HG03045 (cell line): ENCODE measurements around the gene TIMP3.

Experiments used
- ATAC-seq: cut with Tn5 transposase; IDR thresholded peaks from one replicate; pipeline ENCODE4 v1.9.1; 2021; ENCODE audit warnings: mild to moderate bottlenecking, moderate library complexity; ENCODE audit not compliant: unreplicated experiment

The TIMP3 gene

DNA sequence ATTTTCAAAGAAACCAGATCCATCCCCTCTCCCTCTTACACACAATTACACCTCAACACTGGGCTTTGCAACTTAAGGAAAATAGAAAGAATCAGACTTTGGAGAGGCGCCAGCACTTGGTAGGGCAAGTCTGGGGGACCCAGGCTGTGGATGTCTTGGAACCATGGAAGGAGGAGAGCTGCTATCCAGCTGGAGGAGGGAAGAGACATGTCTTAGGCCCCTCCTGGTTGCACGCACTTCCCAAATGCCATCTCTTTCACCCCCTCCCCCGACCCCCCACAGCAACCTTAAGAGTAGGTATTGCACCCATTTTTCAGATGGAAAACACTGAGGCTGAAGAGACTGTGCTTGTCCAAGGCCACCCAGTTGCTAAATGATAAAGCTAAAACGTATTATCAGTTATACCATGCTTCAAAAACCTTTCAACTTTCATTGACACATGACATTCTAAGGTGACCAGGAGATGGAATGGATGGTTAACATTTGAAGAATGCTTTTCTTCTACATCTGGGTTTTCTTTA, 3.9 kb downstream of the TIMP3 start:
- ATAC-seq: no peak

DNA sequence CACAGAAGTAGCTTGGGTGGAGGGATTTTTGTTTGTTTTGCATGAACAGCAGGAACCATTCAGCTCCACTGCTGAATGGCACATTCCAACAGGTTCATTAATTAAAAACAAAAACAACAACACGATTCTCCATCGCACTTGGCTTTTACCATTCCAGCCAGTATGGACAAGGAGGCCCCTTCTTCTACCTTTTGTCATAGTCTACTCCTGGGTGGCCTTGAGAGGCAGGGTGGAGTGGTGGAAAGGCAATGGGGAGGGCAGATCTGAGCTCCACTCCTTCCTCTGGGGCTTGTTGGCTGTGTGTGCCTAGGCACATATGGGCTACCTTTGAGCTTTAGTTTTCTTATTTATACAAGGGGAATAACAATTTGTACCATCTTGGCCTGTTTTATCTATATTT, 4.8 kb downstream of the TIMP3 start:
- ATAC-seq: no peak

DNA sequence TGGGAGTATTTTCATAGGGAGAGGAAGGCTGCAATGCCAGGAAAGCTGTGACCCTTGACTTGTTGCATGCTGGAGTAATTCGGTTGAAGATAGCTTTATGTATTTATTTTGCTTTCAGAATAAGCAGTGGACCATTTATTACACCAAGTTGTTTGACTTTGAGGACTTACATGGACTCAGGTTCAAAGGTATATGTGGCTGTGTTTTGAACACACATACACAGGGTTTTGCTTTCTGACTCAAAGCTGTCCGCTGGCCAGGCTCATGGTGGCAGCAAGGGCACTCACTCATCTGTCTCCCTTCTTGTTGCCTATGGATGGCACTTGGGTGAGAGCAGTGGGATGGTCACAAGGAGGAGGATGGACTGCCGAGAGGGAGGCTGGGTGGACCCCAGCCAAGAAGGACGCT, 6.5 kb downstream of the TIMP3 start:
- ATAC-seq: no peak

DNA sequence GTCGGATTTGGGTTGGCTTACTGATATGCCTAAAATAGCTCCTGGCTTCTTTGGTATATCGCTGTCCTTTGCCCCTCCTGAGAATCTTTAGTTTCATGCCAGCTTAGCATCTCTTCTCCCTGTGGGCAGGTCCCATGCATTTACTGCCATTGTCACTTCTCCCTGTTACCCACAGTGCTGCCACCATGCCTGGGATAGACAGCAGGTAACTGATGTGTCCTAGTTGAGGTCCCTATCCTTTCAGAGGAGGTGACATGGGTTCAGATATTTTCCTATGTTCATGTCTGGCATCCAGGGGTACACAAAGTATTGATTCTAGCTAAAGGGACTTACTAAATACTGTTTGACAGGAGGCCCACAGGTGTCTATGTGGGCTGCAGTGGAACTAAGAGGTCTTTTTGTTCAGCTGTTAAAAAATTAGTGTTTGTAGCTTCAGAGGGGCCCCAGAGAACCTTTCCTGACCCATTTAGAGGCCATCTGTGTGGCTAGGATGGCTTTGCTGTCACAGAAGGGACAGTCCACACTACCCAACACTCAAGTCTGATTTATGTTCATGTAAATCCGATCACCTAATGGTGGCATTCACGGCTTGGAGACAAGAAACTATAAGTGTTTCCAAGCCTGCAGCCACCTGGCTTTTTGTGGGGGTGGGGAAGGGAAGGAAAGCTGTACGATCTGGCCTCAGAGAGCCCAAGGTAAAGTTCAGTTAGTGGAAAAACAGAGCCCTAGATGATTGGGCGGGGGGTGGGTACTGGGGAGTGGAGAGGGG, 8.5 kb downstream of the TIMP3 start:
- ATAC-seq: no peak

GRCh38 chr22:32810555-32811133, 9.1 kb downstream of the TIMP3 start:
- no peak for ATAC-seq

GRCh38 chr22:32811788-32812545, 10.5 kb downstream of the TIMP3 start:
- no peak for ATAC-seq

- ATAC-seq: no peak
Measured at GRCh38 chr22:32814285-32814860, 12.9 kb downstream of the TIMP3 start.

DNA sequence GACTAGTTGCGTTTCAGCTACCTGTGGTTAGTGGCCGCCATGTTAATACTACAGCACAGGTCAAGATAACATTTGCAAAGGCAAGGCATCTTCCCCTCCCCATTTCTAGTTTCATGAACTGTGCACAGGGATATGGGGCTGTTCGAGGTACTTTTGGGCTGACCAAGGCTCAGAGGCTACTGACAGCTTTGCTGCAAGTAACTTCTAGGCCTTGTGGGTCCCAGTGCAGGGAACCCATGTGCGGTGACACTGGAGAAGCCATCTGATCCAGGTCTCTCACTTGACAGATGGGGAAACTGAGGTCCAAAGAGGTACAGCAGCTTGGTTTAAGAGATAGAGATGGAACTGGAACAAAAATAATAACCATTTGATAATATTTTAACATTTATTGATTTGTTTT, 13.6 kb downstream of the TIMP3 start:
- no peak for ATAC-seq

DNA sequence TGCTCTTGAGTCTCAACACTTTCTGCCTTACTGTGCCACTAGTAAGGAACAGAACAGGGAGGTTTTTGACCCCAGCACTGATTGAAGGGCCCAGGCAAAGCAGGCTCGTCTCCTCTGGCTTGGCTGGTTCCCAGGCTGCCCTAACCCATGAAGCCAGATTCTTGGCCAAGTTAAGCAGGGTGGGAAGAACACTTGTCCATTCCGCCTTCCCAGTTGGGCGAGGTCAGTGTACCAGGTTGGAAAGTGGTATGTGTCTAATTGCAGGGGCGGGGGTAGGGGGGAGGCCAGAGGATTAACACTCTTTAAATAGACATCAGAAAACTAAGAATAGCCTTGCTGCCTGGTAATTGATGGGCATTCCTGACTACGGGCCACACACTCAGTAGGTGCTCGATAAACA, 14.4 kb downstream of the TIMP3 start:
- ATAC-seq: no peak

DNA sequence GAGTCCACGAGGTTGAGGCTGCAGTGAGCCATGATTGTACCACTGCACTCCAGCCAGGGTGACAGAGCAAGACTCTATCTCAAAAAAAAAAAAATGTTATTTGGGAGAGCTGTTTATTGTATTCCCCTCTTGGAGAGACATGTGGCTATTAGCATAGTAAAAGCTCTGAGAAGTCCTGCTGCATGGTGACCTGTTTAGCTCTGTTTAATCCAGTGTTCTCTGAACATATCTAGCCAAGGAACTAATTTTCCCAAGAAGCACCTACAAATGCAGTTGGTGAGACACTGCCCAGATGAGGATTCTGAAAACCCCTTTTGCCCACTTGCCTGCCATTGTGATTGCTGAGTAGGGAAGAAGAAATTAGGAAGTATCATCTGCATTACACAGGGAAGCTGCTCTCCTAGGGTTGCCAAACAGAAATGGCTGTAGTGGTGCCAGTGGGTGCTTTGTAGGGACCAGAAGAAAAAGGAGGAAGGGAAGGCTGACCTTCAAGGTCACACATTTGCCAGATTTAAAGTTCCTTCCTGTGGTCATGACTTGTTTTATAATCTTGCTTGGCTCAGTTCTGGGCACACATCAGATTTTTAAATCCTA, 15.7 kb downstream of the TIMP3 start:
- no peak for ATAC-seq

DNA sequence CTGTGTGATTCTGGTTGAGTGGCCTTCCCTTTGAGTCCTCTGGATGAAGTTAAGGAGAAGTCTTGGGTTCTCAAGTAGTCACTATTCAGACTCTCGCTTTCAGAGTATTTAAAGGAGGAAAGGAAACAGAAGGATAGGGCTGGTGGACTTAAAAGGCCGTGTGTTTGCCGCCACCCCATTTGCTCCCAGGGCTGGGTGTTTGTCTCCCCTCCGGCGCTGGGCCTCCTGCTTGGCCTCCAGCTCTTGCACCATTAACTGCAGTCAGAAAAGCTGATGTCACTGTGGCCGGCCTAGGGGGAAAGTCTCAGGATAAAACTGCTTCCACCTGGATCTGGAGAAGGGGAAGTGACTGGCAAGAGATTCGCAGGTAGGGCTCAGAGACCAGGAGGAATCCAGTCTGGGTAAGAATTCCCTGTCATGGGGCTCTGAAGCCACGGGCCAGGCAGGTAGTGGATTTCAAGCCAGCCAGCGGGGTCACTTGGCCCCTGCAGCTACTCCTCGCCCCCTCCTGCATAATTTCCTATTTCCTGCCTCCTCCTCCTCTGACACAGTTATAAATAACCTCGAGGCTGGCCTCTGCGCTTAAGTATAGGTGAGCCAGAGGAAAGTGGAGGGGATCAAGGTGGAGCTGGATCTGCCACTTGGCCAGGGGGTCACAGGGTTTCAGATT, 17.1 kb downstream of the TIMP3 start:
- ATAC-seq: no peak

GRCh38 chr22:32819120-32819519, 17.6 kb downstream of the TIMP3 start:
- ATAC-seq: no peak

- ATAC-seq: no peak
Measured at GRCh38 chr22:32820131-32821119, 18.9 kb downstream of the TIMP3 start.

DNA sequence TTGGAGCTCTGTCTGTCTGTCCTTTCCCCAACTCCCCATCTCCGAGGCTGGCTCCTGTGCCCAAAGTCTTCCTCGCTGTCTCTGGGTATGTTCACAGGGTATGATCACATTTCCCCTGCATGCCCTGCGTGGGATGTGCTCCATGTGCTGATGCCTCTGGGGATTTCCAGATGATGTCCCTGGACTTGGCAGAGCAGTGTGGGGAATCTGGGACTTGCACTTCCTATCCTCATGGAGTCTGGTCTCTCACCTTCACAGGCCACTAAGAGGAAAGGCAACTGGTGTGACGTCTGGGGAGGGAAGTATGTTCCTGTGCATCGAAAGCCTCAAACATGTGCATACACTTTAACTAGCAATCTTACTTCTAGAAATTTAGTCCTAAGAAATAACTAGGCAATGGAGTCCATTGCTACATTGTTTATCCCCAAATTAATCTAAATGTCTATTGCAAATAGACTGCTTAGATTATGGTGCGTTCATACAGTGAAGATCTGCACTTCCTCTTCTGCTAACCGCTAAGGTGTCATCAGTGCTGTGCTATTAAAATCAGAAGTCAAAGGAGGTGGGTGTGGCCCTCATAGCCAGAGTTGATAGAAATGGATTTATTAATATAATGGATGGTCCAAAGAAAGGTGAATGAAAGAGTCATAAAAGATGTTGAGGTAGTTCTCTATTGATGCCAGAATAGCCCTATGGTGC, 20.8 kb downstream of the TIMP3 start:
- no peak for ATAC-seq

DNA sequence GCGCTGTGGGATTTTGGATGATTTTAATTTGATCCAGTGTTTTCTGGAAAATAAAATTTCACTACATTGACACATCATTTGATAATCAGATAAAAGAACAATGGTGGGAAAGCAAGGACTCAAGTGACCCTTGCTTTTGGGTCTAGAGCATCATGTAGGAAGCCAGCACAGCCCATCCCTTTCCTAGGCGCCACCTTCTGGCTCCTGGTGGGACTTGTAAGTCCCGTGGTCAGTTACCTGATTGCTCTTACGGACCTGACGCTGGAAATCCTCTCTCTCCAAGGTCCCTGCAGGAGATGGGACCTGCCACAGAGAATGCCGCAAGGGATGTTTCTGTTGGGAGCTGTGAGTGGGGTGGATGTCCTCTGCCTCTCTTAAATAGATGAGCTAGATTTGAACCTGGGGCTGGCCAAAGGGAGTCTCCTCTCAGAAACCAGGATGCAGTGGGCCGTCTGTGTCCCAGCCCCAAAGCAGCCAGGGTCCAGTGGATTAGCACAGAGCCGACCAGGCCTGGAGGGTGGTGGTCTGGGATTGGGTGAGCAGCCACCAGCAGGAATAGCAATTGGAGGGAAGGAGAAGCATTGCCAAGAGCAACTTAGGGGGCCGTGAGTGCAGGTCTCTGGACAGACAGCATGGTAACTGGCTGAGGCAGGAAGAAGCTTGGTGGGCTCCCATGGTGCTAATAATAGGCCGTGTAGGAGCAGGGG, 21.7 kb downstream of the TIMP3 start:
- ATAC-seq: no peak

DNA sequence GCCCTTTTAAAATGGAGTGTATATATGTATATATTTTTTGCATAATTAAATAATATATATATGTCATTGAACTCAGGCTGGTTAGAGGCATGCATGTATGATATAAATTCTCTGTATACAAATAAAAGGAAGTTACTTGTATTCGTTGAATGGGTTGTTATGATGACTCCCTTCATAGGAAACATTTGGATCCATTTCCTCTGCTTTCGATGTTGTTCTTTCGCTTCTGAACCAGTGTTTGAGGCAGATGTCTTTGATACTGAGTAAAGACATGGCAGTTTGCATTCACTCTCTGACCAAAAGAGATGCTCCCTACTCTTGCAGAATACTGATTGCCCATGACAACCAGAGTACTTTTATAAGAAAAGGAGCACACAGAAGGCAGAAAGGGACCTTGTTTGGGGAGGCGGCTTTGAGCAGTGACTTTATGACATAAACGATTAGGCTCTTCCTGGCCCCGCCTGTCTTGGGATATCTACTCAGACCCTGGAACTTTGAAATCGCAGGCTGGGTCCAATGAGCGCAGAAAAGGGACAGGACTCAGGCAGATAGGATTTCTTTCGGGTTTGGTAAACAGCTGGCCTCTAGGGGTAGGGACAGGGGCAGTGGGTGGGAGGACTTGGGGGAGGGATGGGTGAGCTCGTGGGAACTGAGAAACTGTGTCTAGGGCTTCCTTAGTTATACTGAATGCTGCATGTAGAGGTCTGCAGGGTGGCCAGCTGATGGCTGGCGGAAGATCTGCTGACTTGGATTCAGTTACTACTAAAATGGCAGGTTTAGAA, 23.2 kb downstream of the TIMP3 start:
- ATAC-seq: no peak

GRCh38 chr22:32826537-32826936, 25.0 kb downstream of the TIMP3 start:
- no peak for ATAC-seq
